ENCODE results near the gene OTUD1. TPM values are rescaled to one million over a fixed set of nuclear protein-coding genes. Genes with fewer than 3 reads are reported as not detected.

OTUD1 gene
- total RNA-seq, 1 donor from 2014 or later: 11.9 TPM

DNA sequence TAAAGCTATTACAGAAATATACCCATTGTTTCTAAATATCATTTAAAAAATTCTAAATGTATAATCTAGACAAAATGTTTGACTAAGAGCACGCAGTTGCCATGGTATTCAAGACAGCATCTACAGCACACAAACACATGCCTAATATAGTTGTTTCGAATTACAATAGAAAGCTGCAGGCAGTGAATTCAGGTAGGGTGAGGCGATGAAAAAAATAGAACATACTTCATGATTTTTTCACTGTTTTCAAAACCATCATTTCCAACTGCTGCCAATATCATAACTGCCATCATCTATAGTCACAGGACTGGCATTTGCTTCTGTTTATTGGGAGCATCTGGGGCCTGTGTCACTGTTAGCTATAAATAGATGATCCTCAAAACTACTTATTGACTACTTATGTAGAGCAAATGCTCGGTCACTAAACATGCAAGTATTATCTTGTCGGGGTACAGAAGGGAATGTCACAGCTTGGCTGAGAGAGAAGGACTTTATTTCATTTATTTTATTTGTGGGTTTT, 34.4 kb upstream of the OTUD1 start:
- TF ChIP-seq, protein P1, sequence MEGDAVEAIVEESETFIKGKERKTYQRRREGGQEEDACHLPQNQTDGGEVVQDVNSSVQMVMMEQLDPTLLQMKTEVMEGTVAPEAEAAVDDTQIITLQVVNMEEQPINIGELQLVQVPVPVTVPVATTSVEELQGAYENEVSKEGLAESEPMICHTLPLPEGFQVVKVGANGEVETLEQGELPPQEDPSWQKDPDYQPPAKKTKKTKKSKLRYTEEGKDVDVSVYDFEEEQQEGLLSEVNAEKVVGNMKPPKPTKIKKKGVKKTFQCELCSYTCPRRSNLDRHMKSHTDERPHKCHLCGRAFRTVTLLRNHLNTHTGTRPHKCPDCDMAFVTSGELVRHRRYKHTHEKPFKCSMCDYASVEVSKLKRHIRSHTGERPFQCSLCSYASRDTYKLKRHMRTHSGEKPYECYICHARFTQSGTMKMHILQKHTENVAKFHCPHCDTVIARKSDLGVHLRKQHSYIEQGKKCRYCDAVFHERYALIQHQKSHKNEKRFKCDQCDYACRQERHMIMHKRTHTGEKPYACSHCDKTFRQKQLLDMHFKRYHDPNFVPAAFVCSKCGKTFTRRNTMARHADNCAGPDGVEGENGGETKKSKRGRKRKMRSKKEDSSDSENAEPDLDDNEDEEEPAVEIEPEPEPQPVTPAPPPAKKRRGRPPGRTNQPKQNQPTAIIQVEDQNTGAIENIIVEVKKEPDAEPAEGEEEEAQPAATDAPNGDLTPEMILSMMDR (IDR thresholded peaks at IDR 0.05; ENCODE audit: unreplicated experiment): no peak
- H3K9me3 Mint-ChIP-seq (ENCODE audit: unreplicated experiment): no peaks in the 10 kb centered on the region
- no peak overlapping the region for H3K27ac Mint-ChIP-seq (ENCODE audit: unreplicated experiment)
- no peaks in the 10 kb centered on the region for H3K36me3 Mint-ChIP-seq (ENCODE audit: low read depth, unreplicated experiment)
- no peaks in the 10 kb centered on the region for H3K4me1 Mint-ChIP-seq (ENCODE audit: unreplicated experiment)
- no peak for DNase-seq (ENCODE audit: low spot score)
- H3K27me3 Mint-ChIP-seq (ENCODE audit: unreplicated experiment): peaks cover 2% of the 10 kb centered on the region
- no peak overlapping the region for H3K4me3 Mint-ChIP-seq (ENCODE audit: unreplicated experiment)

GRCh38 chr10:23405540-23405939, 33.3 kb upstream of the OTUD1 start:
- TF ChIP-seq, protein P1 (IDR thresholded peaks at IDR 0.05; ENCODE audit: unreplicated experiment): no peak
- Mint-ChIP-seq H3K36me3 (ENCODE audit: low read depth, unreplicated experiment) (no peaks in the 10 kb centered on the region), H3K27me3 (ENCODE audit: unreplicated experiment) (peaks cover 2% of the 10 kb centered on the region)

DNA sequence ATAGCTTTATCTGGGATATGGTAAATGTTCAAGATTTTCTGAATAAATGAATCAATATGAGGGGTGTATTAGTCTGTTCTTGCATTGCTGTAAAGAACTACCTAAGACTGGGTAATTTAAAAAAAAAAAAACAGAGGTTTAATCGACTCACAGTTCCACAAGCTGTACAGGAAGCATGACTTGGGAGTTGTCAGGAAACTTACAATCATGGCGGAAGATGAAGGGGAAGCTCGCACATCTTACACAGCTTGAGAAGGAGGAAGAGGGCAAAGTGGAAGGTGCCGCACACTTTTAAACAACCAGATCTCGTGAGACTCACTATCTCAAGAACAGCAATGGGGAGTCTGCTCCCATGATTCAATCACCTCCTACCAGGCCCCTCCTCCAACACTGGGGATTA, 32.5 kb upstream of the OTUD1 start:
- H3K36me3 Mint-ChIP-seq (ENCODE audit: low read depth, unreplicated experiment): no peaks in the 10 kb centered on the region
- H3K9me3 Mint-ChIP-seq (ENCODE audit: unreplicated experiment): no peaks in the 10 kb centered on the region
- H3K4me3 Mint-ChIP-seq (ENCODE audit: unreplicated experiment): no peak overlapping the region
- H3K27me3 Mint-ChIP-seq (ENCODE audit: unreplicated experiment): peaks cover 2% of the 10 kb centered on the region
- TF ChIP-seq, protein P1 (IDR thresholded peaks at IDR 0.05; ENCODE audit: unreplicated experiment): no peak
- no peak for DNase-seq (ENCODE audit: low spot score)
- no peaks in the 10 kb centered on the region for H3K4me1 Mint-ChIP-seq (ENCODE audit: unreplicated experiment)
- no peak overlapping the region for H3K27ac Mint-ChIP-seq (ENCODE audit: unreplicated experiment)

More at GRCh38 chr10:23405540-23405939, 33.3 kb upstream of the OTUD1 start:
- no peak for DNase-seq (ENCODE audit: low spot score)
- Mint-ChIP-seq H3K4me3 (ENCODE audit: unreplicated experiment) (no peak overlapping the region), H3K9me3 (ENCODE audit: unreplicated experiment) (no peaks in the 10 kb centered on the region), H3K4me1 (ENCODE audit: unreplicated experiment) (no peaks in the 10 kb centered on the region), H3K27ac (ENCODE audit: unreplicated experiment) (no peak overlapping the region)

DNA sequence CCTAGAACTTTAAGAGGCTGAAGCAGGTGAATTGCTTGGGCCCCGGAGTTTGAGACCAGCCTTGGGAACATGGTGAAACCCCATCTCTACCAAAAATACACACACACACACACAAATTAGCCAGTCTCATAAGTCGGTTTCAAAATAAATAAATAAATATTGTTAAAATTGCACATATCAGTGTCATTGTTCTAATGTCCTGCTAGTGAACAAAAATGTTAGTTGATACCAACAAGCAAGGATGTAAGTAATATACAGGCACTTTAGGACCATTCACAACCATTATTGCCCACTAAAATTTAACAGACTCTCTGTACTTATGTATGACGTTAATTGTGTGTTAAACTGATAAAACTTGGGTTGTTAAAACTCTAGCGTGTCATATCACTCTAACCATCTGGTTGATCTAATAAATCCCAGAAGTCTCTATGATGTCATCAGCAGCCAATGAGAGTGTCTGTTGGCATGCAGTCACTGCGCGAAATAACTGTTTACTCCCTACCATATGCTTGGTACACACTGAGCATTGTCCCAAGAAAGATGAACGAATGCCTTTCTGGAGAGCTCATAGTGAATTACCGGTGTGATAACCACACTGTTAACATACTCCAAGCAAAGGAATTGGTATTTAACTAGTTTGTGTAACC, 30.4 kb upstream of the OTUD1 start:
- Mint-ChIP-seq H3K27me3 (ENCODE audit: unreplicated experiment) (peaks cover 2% of the 10 kb centered on the region), H3K4me3 (ENCODE audit: unreplicated experiment) (no peak overlapping the region), H3K9me3 (ENCODE audit: unreplicated experiment) (no peaks in the 10 kb centered on the region), H3K27ac (ENCODE audit: unreplicated experiment) (no peak overlapping the region), H3K4me1 (ENCODE audit: unreplicated experiment) (no peaks in the 10 kb centered on the region), H3K36me3 (ENCODE audit: low read depth, unreplicated experiment) (no peaks in the 10 kb centered on the region)
- TF ChIP-seq, protein P1 (IDR thresholded peaks at IDR 0.05; ENCODE audit: unreplicated experiment): no peak
- DNase-seq (ENCODE audit: low spot score): no peak

DNA sequence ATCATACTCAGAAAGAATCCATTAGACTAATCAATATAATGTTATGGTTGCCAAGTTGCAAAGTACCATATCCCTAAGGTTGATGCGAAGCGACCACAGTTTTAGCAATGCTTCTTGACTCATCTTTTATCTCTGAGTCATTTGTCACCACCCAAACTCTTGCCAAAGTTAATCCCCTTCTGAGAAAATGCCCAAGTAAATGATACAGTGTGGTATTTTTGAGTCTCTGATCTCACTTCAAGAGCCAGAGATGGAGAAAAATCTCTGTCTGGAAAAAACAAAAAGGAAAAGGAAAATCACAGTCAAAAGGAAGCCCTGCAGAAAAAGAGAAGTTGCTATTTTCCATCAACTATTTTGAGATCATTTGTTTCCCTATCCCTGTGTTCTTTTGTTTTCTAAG, 26.7 kb upstream of the OTUD1 start:
- no peak for DNase-seq (ENCODE audit: low spot score)
- Mint-ChIP-seq H3K4me3 (ENCODE audit: unreplicated experiment) (no peak overlapping the region), H3K36me3 (ENCODE audit: low read depth, unreplicated experiment) (no peaks in the 10 kb centered on the region), H3K9me3 (ENCODE audit: unreplicated experiment) (no peaks in the 10 kb centered on the region), H3K27ac (ENCODE audit: unreplicated experiment) (no peak overlapping the region), H3K27me3 (ENCODE audit: unreplicated experiment) (peaks cover 6% of the 10 kb centered on the region), H3K4me1 (ENCODE audit: unreplicated experiment) (no peaks in the 10 kb centered on the region)
- TF ChIP-seq, protein P1 (IDR thresholded peaks at IDR 0.05; ENCODE audit: unreplicated experiment): no peak
